Measurements from ENCODE around the gene CACNA1C.

The CACNA1C gene

DNA sequence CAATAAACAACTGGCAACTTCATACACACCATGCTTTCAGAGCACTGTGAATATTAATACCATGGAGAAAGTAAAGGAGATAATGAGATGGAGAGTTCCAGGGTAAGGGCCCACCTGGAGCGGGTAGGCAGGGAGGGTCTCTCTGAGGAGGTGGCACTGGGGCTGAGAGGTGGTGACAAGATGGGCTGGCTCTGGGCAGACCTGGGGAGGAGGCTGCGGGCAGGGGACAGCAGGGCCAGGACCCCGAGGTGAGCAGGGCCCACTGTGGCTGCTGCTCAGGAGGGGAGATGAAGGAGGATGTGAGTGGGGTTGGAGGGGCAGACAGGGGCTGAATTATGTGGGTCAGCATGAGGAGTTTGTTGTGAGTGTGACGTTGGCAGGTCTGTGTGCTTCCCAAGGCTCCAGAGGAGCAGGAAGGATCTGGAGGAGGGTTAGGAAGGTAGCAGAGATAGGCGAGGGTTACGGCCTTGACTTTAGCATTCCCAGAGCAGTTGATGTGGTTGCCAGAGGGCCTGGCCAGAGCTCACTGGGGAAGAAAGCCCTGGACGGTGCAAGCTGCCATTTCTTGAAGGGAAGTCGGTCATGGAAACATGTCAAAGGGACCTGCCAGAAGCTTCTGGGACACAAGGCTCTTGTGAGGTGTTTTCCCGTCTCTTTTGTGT lies 88.2 kb downstream of the CACNA1C start:
- DNase-seq (ENCODE audit: low read depth): no peak

DNA sequence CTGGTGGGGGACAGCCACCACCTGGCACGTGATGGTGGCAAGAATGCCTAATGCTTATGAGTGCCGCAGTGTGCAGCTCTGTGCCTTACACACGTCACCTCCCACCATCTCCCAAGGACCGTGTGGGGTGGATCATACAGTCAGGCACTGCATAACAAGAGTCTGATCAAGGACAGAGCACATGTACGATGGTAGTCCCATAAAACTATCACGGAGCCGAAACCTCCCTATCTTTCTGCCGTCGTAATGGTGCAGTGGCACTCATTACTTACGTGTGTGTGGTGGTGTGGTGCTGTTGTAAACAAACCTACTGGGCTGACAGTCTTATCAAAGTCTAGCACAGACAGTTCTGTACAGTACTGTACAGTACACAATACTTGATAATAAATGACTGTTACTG lies 89.3 kb downstream of the CACNA1C start:
- no peak for DNase-seq (ENCODE audit: low read depth)

DNA sequence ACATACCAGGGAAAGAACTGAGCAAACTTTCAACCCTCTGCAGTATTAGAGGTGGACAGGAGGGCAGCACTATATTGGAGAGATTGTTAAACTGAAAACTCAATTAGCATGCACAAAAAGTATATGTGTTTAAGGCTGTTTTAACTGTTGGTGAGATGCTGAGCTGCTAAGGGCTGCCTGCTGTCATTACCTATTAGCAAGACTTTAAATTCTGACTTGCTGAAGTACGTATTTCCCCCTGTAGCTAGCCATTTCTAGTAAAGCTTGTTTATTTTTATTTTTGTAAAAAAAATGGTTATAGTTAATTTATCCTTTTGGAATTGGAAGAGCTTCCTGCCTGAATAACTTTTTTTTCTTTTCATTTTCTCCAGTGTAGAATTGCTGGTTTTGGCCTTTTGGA lies 92.2 kb downstream of the CACNA1C start:
- no peak for DNase-seq (ENCODE audit: low read depth)

DNA sequence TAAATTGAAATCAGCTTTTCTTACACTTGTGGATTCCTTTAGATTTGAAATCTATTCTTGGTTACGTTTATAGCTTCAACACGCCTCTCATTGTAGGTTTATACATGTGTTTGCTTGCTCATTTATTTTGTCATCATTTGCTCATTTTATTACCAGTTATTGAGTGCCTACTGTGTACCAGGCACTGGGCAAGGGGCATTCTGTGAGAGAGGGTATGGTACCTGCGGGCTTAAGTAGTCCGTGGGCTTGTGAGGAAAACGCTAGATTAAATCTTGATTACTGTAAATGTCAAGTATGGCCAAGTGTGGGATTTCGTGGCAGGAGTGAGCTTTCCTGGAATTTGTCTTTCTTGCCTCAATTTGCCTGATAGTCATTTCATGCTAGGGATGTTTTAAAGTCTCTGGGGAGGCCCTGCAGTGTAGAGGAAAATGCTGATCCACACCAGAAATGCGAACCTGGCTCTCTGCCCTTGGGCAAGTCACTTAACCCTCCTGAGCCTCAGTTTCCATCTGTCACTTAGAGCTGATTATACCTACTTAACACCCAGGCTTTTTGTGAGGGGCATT lies 92.7 kb downstream of the CACNA1C start:
- no peak for DNase-seq (ENCODE audit: low read depth)

DNA sequence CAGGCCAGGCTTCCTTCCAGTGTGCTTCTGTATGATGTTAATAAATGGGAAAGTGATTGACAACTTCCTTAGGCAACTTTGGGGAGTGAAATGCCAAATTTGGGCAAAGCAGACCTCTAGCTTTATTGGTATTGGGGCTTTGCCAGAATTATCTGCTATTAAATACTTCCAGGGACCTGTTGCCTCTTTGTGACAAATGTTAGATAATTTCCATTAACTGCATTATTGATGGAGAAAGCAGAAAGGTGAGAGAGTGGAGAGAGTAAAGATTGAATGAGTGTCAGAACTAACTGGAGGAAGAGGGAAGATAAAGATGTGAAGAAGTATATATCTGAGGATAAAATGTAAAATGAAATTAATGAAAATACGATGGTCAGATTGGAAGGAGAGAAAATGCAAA lies 94.5 kb downstream of the CACNA1C start:
- no peak for DNase-seq (ENCODE audit: low read depth)

DNA sequence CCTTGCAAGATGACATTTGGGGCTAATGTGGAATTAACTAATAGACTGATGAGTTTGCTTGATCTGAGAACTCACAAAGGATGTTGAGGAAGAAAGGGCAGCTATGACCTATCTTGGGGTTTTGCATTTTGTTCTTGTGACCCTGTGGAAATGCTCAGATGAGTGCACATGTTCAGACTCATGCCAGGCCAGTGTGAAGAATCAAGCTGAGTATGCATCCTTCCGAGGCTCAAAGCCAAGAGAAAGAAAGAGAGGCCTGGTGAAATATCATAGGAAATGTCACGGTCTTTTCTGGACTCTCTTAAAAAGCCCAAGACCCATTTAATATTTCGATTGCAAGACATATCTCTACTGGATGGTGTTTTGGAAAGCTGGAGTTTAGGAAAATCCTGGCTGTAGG lies 96.3 kb downstream of the CACNA1C start:
- no peak for DNase-seq (ENCODE audit: low read depth)

DNA sequence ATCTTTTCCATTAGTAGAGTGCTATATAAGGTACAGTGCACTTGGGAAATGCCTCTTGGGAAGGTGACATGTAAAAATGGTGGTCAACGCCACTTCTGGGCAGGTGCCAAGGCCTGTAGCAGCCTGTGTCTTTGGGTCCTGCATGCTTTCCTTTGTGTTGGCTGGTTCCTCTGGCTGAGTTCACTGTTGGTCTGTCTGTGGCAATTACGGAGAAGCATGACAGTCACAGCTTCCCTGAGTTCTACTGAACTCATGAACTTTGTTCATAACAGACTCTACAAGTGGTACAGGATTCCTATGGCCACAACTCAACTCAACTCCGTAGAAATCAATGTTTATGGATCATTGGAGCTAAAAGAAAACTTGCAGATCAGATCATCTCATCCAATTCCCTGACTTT lies 98.0 kb downstream of the CACNA1C start:
- no peak for DNase-seq (ENCODE audit: low read depth)

DNA sequence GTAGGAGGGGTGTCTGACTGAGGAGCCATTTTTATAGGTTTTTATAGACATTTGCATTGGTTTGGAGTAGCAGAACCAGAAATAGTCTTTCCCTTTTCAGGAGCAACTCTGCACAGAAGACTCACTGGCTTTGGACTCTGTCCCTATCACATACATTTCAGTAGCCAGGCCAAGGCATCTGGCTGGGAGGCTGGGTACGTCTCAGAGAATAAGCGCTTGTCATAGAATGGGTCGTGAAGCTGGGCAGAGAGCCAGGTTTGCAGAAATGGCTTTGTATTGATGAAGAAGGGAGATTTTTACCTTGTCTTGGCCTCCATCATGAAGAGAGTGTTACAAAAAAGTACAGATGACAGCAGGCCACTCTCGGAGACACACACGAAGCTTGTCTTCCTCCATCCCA lies 98.6 kb downstream of the CACNA1C start:
- DNase-seq (ENCODE audit: low read depth): no peak

DNA sequence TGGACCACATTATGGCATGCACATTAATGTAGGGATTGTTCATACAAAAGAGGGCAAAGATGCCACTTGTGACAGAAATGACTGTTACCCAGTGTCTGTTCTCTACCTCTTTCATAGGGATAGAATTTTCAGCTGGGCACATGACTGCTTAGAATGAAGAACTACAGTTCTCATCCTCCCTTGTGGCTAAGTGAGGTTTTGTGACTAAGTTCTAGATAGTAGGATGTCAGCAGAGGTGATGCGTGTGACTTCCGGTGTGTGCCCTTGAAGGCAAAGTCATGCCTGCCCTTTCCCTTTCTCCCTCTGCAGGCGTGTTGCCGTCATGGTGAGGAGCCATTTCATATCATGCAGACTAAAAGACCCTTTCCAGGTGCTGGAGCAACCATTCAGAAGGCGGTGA lies 99.3 kb downstream of the CACNA1C start:
- DNase-seq (ENCODE audit: low read depth): no peak

DNA sequence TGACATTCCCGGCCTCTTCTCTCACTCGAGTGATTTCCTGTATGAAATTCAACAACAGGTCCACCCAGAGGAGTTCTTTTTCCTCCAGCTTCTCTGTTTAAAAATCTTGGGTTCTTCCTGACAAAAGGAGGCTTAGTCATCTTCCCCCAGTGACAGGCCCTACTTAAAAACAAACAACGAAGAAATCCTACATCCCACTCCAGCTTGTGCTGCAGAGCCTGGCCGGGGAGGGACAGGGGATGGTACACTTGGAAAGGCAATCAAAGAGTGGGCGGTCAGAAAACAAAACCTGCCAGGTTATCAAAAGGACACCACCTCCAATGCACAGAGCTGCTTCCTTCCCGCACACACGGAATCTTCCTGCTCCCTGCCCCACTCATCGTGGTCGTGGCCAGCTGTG lies 101.3 kb downstream of the CACNA1C start:
- DNase-seq (ENCODE audit: low read depth): no peak

DNA sequence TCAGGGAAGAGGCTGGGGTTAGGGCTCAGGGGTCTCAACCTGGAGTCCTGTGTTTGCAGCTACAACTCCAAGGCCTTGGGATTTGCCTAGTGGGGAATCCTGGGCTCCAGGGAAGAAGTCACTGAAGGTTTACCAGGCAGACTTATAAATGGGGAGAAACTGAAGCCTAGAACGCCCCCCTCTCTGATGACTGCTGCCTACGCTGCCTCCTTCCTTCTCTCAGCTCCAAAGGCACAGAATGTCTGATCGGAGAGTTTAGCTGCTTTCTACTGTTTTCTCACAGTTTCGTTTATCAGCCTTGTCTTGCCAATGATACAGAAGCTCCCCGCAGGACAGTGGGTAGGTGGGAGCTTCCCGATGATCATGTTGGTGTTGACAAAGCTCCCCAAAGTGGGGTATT lies 101.7 kb downstream of the CACNA1C start:
- no peak for DNase-seq (ENCODE audit: low read depth)

DNA sequence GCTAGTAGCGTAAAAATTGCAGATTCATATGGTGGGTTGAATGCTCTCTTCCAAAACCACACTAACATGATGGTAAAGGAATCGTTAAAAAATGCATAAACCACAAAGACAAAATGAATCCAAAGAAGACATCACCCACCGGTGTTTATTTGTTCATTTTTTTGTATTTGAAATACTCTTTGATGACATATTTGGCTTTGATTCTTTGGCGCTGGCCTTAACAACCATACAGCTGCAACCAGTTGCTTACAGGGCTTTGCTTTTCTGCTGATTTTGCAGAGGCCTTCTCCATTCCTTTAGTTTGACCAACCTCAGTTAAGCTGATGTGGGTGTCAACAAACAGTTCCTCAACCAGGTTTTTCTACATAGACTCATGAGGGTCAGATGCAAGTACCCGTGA lies 103.5 kb downstream of the CACNA1C start:
- DNase-seq (ENCODE audit: low read depth): no peak

DNA sequence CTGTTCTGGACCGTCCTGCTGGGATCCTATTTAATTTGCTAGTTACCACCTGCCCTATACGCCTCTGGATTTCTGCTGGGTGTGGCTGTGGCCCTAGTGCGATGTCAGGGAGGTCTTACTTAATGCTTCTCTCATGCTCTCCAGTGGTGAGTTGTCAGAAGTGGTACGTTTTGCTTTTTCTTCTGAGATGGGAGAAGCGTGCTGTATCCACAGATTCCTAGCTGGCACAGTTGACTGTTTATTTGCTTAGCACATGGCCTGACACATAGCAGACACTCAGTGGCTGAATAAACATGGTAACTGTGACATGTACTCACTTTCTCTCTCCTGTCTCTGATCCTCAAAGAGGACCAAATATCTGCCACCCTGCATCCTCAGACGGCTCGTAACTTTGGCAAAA lies 107.3 kb downstream of the CACNA1C start:
- no peak for DNase-seq (ENCODE audit: low read depth)

DNA sequence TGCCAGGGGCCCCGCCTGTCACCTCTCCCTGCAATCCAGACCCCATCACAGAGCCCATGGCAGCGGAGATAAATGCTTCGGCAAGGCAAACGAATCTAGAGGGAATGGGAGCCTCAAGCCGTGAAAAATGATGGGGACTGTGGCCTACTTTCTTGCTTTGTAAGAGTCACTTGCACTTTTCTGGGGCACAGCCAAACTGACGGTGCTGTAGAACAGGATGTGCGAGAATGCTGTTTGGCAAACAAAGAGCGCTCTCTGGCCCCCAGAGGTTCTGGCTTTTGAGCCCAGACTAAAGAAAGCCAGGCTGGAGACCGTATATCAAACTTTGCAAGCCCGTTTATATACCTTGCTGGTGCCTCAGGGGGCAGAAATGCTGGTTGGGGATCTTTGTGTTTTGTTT lies 108.7 kb downstream of the CACNA1C start:
- DNase-seq (ENCODE audit: low read depth): no peak

DNA sequence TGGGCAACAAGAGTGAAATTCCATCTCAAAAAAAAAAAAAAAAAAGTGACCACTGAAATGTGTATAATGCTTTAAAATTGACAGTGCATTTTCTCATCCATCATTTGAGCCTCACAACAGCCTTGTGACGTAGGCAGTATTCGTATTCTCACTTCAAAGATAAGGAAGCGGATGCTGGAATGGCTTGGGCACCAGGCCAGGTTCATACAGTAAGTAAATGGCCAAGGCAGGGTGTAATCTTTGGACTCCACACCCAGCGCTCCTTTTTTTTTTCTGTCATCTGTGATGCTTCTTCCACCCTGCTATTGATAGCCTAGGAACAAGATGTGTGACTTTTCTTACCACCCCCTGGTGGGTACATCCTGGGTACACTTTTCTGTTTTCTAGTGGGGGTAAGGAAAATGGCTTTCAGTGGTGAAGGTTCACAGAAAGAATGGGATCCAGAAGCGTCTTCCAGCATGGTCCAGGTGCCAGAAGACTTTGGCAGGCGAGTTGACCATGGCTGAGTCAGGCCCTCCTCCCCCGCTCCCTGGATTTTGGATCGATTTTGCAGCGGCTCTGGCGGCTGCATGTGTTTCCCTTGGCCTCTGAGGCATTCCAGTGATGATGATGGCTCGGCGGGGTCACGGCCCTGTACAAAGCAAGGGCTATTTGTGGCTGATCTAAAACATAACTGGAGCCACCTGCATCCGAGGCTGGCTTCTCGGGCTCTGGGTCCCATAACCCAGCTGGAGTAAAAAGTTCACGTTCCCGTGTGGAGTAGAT lies 110.6 kb downstream of the CACNA1C start:
- DNase-seq (ENCODE audit: low read depth): no peak

DNA sequence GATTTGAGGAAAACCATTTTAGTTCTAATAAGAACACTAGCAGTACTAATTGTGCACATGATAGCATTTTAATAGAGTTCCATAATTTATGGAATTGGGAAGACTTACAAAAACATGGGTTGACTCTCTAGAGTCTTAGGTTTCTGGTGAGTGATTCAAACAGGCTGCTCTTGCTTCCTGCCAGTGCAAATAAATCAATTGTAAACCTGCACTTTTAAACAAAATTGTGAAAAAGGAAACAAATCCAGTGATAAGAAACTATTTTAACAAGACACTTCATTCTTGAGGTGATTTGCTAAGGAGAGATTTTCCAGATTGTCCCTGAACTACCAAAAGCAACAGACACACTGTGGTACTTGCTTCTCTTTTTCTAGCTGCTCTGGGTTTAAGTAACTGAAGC lies 112.2 kb downstream of the CACNA1C start:
- DNase-seq (ENCODE audit: low read depth): no peak

DNA sequence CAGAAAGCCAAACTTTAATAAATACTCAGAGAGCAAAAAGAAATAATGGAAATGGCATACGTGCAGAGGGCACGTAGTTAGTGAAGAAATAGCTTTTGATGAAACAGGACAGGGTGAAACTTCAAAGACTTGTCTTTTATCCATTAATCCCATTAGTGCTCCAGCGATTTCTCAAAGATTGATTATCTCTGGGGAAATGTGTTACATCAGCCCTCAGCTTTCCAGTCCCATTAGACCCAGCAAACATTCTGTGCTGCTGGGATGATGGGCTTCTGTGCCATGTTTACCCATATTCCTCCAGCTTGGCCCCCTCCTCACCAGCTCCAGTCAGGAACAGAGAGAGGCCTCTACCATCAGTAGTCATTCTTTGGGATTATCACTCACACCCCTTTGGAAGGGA lies 113.1 kb downstream of the CACNA1C start:
- no peak for DNase-seq (ENCODE audit: low read depth)

DNA sequence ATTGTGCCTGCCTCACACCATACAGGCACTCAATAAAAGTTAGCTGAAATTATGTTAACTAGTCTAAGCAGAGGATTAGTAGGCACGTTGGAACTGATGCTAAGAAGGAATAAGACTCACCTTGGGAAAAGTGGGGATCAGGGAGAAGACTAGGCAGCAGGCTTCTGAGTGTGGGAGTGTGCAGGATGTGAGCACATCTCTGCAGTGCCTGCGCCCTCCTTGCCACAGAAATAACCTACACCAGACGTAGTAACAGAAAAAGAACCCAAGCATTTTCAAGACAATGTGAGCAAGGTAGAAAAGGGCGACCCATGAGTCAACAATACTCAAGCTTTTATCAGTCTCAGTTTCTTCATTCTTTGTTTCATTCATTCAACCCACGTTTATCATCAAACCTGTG lies 113.9 kb downstream of the CACNA1C start:
- no peak for DNase-seq (ENCODE audit: low read depth)

DNA sequence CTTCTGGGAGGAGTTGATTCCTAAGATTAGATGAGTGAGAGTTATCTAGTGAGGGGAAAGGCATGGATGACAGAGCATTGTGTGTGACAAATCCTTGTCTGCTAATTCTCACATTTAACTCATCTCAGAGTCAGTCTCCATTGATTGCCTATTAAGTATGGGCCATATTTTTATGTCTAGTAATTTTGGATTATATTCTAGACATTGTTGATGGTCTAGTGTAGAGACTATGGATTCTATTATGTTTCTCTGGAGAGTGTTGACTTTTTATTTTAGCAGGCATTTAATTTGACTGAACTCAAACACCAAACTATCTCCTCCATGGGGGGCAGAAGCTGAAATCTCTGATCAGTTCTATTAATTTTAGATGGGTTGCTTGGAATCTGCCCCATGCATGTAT lies 114.4 kb downstream of the CACNA1C start:
- DNase-seq (ENCODE audit: low read depth): no peak

DNA sequence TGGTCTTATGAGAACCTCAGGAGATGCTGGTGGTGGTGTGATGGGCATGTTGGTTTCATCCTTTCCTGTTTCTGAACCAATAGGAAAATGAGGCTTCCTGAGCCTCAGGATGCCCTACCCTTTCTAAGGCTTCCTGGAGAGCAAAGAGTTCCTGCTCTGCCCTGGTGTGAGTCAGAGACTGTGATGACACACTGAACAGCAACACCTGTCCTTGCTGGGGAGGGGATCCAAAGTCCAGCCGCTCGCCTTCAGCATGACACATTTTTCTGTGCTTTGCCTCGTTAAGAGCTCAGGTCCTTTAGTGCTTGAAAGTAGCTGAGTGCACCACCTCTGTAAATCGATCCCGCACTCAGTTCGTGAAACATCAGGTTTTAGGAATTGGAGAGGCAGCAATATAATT lies 116.0 kb downstream of the CACNA1C start:
- no peak for DNase-seq (ENCODE audit: low read depth)

DNA sequence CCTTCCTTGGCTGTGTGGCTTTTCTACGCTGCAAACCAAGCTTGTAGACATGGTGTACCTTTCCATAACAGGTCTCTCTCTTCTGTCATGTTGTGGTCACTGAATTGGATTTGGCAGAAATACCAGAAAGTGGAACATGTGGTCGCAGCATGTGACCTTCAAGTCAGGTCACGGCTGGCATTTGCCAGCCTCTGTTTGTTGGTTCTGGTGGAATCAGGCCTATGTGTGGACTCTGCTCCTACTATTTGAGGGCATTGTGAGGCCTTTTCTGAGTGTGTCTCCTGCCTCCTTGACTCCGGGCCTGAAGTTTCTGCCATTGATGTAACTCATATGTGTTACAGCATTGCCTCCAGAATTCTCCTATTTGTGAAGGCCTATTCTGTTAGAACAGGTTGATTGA lies 116.7 kb downstream of the CACNA1C start:
- no peak for DNase-seq (ENCODE audit: low read depth)

DNA sequence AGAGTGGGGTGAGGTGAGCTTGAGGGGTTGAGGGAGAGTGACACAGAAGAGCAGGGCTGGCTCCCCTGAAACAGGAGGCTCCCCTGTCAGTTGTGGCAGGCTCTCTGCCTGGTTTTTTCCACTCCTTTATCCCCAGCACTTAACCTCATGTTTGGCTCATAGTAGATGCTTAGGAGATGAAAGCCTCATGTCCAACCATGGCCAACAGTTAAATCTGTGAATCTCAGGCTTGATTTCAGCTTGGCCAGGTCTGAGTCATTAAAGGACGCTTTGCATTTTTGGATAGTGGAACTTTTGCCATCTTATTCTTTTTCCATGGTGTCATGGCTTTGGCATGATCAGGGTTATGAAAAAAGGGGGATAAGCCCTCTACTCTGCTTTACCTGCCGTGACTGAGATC lies 117.2 kb downstream of the CACNA1C start:
- DNase-seq (ENCODE audit: low read depth): no peak

DNA sequence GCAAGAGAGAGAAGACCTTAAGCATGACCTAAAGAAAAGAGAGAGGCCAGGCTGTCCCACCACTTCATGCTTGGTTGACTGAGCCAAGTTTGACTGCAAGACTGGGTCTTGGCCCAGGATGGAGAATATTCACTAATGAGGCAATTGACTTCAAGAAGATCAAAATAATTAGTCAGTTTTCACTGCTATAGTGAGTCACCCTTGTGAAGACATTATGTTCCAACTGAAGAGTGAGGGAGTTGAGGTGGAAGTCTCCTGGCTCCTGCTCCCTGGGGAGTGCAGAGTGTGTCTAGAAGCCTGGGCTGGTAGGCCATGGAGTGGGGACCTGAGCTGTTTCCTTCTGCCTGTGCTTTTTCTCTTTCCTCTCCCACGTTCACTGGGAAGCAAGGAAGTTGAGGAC lies 117.6 kb downstream of the CACNA1C start:
- DNase-seq (ENCODE audit: low read depth): no peak

Data from stimulated activated CD8-positive, alpha-beta memory T cell treated with anti-CD3 and anti-CD28 coated beads, Interleukin-12 subunit alpha, Interleukin-12 subunit beta, amount 100 ng/mL, for 1 hour (primary cell).